ENCODE results near the gene GFPT2.

- no peak for TF ChIP-seq POLR2AphosphoS5 (IDR thresholded peaks at IDR 0.05; ENCODE audit: insufficient read depth in 1 of 2, low read depth in 1 of 2)
- no peak for TF ChIP-seq POLR2A (IDR thresholded peaks at IDR 0.05)
- no peak for TF ChIP-seq CTCF (IDR thresholded peaks at IDR 0.05)
Observed at GRCh38 chr5:180366326-180366725, 13.2 kb upstream of the GFPT2 start.
